ENCODE results near the gene TCL1B. TPM values are rescaled to one million over a fixed set of nuclear protein-coding genes. Genes with fewer than 3 reads are reported as not detected.
"Not testable (repeated sequence)": the region's sequence is repeated elsewhere in the genome, so short reads cannot be mapped to it uniquely, and the experiment has no call there.

The TCL1B gene
- total RNA-seq, 1 donor from 2014 or later, result 1.0 TPM

GRCh38 chr14:95712398-95712797, 26.2 kb downstream of the TCL1B start:
- Histone ChIP-seq H3K9me3 (ENCODE audit: control insufficient read depth in 3 of 3, low read length in 3 of 3) (peaks cover 0 to 4% (median 0%) of the 10 kb centered on the region in 3 donors), H3K27me3 (ENCODE audit: control insufficient read depth in 3 of 3, insufficient read depth in 3 of 3, low read length in 3 of 3) (peaks cover 0 to 13% (median 11%) of the 10 kb centered on the region in 3 donors), H3K27ac (ENCODE audit: low read depth, low read length) (no peak overlapping the region), H3K36me3 (ENCODE audit: control insufficient read depth in 3 of 3, insufficient read depth in 3 of 3, low read length in 3 of 3) (no peaks in the 10 kb centered on the region), H3K4me3 (ENCODE audit: low read length in 3 of 3) (no peak overlapping the region), H3K9ac (ENCODE audit: low read depth in 1 of 3, low read length in 3 of 3) (no peak overlapping the region), H3K4me1 (ENCODE audit: control insufficient read depth in 3 of 3, insufficient read depth in 3 of 3, low read length in 3 of 3) (no peaks in the 10 kb centered on the region)

DNA sequence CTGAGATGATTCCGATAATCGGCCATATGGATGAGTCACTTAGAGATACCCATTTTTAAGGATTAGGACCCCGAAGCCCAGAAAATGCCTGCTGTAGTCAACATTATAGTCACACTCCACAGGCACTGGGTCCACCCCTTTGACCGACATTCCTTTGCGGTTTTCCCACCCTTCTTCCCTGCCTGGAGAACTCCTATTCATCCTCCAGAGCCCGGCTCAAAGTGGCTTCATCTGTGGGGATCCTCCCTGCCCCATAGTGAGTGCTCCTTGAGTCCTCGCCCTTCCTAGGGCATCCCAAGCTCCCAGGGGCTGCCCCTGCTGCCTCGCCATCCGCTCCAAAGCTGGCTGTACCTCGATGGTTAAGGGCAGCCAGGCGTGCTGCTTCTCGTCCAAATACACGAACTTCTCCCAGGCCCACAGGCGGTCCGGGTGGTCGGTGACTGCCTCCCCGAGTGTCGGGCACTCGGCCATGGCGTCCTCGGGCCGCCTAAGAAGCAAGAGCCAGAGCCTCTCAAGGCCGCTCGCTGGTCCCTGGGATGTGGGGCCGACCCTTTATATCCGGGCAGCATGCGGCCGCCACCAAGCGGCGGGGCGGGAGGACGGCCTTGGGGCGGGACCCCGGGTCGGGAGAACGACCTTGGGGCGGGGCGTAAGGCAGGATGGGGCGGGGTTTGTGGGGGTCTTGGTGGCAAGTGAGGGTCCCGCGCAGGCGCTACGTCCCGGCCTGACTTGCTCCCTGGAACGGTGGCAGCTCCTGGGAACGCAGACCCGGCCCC, 27.6 kb downstream of the TCL1B start, which contains the start of gene TCL1A:
Gene TCL1A, minus strand, starts transcription at position 530 of the 776 bp plus-strand sequence. Its CDS starts 59 bp downstream, at position 471.
- Histone ChIP-seq H3K4me3 (ENCODE audit: low read length in 3 of 3) (no peak within 1 kb of the TSS), H3K36me3 (ENCODE audit: control insufficient read depth in 3 of 3, insufficient read depth in 3 of 3, low read length in 3 of 3) (no peaks in the 10 kb centered on the region), H3K27ac (ENCODE audit: low read depth, low read length) (no peak within 1 kb of the TSS), H3K9ac (ENCODE audit: low read depth in 1 of 3, low read length in 3 of 3) (no peak within 1 kb of the TSS), H3K9me3 (ENCODE audit: control insufficient read depth in 3 of 3, low read length in 3 of 3) (peaks cover 0 to 4% (median 0%) of the 10 kb centered on the region in 3 donors), H3K4me1 (ENCODE audit: control insufficient read depth in 3 of 3, insufficient read depth in 3 of 3, low read length in 3 of 3) (no peaks in the 10 kb centered on the region), H3K27me3 (ENCODE audit: control insufficient read depth in 3 of 3, insufficient read depth in 3 of 3, low read length in 3 of 3) (peaks cover 0 to 13% (median 11%) of the 10 kb centered on the region in 3 donors)

- peaks cover 0 to 4% (median 4%) of the 10 kb centered on the region in 3 donors for H3K27me3 ChIP-seq (ENCODE audit: control insufficient read depth in 3 of 3, insufficient read depth in 3 of 3, low read length in 3 of 3)
Observed at GRCh38 chr14:95722525-95723190, 36.4 kb downstream of the TCL1B start.

GRCh38 chr14:95725685-95726336, 39.6 kb downstream of the TCL1B start:
- Histone ChIP-seq H3K36me3 (ENCODE audit: control insufficient read depth in 3 of 3, insufficient read depth in 3 of 3, low read length in 3 of 3) (no peaks in the 10 kb centered on the region), H3K9ac (ENCODE audit: low read depth in 1 of 3, low read length in 3 of 3) (no peak overlapping the region), H3K9me3 (ENCODE audit: control insufficient read depth in 3 of 3, low read length in 3 of 3) (peaks cover 3 to 13% (median 5%) of the 10 kb centered on the region in 3 donors), H3K27me3 (ENCODE audit: control insufficient read depth in 3 of 3, insufficient read depth in 3 of 3, low read length in 3 of 3) (peaks cover 0 to 9% (median 6%) of the 10 kb centered on the region in 3 donors), H3K4me3 (ENCODE audit: low read length in 3 of 3) (no peak overlapping the region), H3K4me1 (ENCODE audit: control insufficient read depth in 3 of 3, insufficient read depth in 3 of 3, low read length in 3 of 3) (no peaks in the 10 kb centered on the region), H3K27ac (ENCODE audit: low read depth, low read length) (no peak overlapping the region)

More at GRCh38 chr14:95722525-95723190, 36.4 kb downstream of the TCL1B start:
- H3K9me3 ChIP-seq (ENCODE audit: control insufficient read depth in 3 of 3, low read length in 3 of 3), result peaks cover 3 to 13% (median 5%) of the 10 kb centered on the region in 3 donors
- no peak overlapping the region for H3K4me3 ChIP-seq (ENCODE audit: low read length in 3 of 3)
- H3K9ac ChIP-seq (ENCODE audit: low read depth in 1 of 3, low read length in 3 of 3), result no peak overlapping the region
- no peaks in the 10 kb centered on the region for H3K36me3 ChIP-seq (ENCODE audit: control insufficient read depth in 3 of 3, insufficient read depth in 3 of 3, low read length in 3 of 3)
- H3K4me1 ChIP-seq (ENCODE audit: control insufficient read depth in 3 of 3, insufficient read depth in 3 of 3, low read length in 3 of 3), result no peaks in the 10 kb centered on the region
- no peak overlapping the region for H3K27ac ChIP-seq (ENCODE audit: low read depth, low read length)

GRCh38 chr14:95727056-95727700, 41.0 kb downstream of the TCL1B start:
- Histone ChIP-seq H3K4me3 (ENCODE audit: low read length in 3 of 3) (no peak overlapping the region), H3K27me3 (ENCODE audit: control insufficient read depth in 3 of 3, insufficient read depth in 3 of 3, low read length in 3 of 3) (peaks cover 0 to 9% (median 6%) of the 10 kb centered on the region in 3 donors)

DNA sequence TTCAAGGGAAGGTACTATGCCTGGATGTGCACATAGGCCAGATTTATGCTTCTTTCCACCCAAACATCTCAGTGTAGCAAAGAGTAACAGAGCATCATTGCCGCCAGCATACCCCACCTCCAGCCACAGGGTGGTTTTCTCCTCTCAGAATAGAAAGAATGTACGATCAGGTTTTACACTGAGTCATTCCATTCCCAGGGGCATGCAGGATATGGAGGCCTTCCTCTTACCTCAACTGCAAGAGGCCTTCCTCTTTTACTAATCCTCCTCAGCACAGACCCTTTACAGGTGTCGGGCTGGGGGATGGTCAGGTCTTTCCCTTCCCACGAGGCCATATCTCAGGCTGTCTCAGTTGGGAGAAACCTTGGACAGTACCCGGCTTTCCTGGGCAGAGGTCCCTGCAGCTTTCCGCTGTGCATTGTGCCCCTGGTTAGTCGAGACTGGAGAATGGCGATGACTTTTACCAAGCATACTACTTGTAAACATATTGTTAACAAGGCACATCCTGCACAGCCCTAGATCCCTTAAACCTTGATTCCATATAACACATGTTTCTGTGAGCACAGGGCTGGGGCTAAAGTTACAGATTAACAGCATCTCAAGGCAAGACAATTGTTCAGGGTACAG, 43.3 kb downstream of the TCL1B start:
- not testable (repeated sequence) for H3K27ac ChIP-seq (ENCODE audit: low read depth, low read length); H3K36me3 ChIP-seq (ENCODE audit: control insufficient read depth in 3 of 3, insufficient read depth in 3 of 3, low read length in 3 of 3); H3K4me3 ChIP-seq (ENCODE audit: low read length in 3 of 3); H3K9ac ChIP-seq (ENCODE audit: low read depth in 1 of 3, low read length in 3 of 3); H3K9me3 ChIP-seq (ENCODE audit: control insufficient read depth in 3 of 3, low read length in 3 of 3); H3K27me3 ChIP-seq (ENCODE audit: control insufficient read depth in 3 of 3, insufficient read depth in 3 of 3, low read length in 3 of 3); H3K4me1 ChIP-seq (ENCODE audit: control insufficient read depth in 3 of 3, insufficient read depth in 3 of 3, low read length in 3 of 3)

More at GRCh38 chr14:95727056-95727700, 41.0 kb downstream of the TCL1B start:
- Histone ChIP-seq H3K27ac (ENCODE audit: low read depth, low read length) (no peak overlapping the region), H3K4me1 (ENCODE audit: control insufficient read depth in 3 of 3, insufficient read depth in 3 of 3, low read length in 3 of 3) (no peaks in the 10 kb centered on the region), H3K36me3 (ENCODE audit: control insufficient read depth in 3 of 3, insufficient read depth in 3 of 3, low read length in 3 of 3) (no peaks in the 10 kb centered on the region), H3K9ac (ENCODE audit: low read depth in 1 of 3, low read length in 3 of 3) (no peak overlapping the region), H3K9me3 (ENCODE audit: control insufficient read depth in 3 of 3, low read length in 3 of 3) (peaks cover 2 to 13% (median 3%) of the 10 kb centered on the region in 3 donors)

- Histone ChIP-seq H3K4me1 (ENCODE audit: control insufficient read depth in 3 of 3, insufficient read depth in 3 of 3, low read length in 3 of 3) (no peaks in the 10 kb centered on the region), H3K9me3 (ENCODE audit: control insufficient read depth in 3 of 3, low read length in 3 of 3) (no peaks in the 10 kb centered on the region), H3K9ac (ENCODE audit: low read depth in 1 of 3, low read length in 3 of 3) (no peak overlapping the region), H3K27me3 (ENCODE audit: control insufficient read depth in 3 of 3, insufficient read depth in 3 of 3, low read length in 3 of 3) (peaks cover 0 to 9% (median 7%) of the 10 kb centered on the region in 3 donors), H3K36me3 (ENCODE audit: control insufficient read depth in 3 of 3, insufficient read depth in 3 of 3, low read length in 3 of 3) (no peaks in the 10 kb centered on the region), H3K4me3 (ENCODE audit: low read length in 3 of 3) (no peak overlapping the region), H3K27ac (ENCODE audit: low read depth, low read length) (no peak overlapping the region)
Observed at GRCh38 chr14:95730126-95730525, 43.9 kb downstream of the TCL1B start.

DNA sequence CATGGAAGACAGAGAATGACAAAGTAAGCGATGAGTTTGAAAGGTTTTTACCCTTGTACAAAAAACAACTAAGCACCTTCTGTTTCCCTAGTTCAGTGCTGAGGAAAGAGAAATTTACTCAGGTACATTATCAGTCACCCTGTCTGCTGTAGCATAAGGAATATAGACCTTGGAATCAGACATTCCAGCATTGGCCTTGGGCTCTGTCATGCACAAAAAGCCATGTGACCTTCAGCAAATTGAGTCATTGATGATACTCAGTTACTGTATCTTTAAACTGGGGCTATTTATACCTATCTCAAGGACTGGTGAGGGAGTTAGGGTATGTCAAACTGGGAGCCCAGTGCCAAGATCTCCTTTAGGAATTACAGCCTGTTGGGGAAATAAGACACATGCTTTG, 47.0 kb downstream of the TCL1B start:
- no peaks in the 10 kb centered on the region for H3K9me3 ChIP-seq (ENCODE audit: control insufficient read depth in 3 of 3, low read length in 3 of 3)
- H3K27ac ChIP-seq (ENCODE audit: low read depth, low read length), result no peak overlapping the region
- H3K27me3 ChIP-seq (ENCODE audit: control insufficient read depth in 3 of 3, insufficient read depth in 3 of 3, low read length in 3 of 3), result peaks cover 0 to 4% (median 2%) of the 10 kb centered on the region in 3 donors
- no peaks in the 10 kb centered on the region for H3K36me3 ChIP-seq (ENCODE audit: control insufficient read depth in 3 of 3, insufficient read depth in 3 of 3, low read length in 3 of 3)
- no peak overlapping the region for H3K9ac ChIP-seq (ENCODE audit: low read depth in 1 of 3, low read length in 3 of 3)
- no peaks in the 10 kb centered on the region for H3K4me1 ChIP-seq (ENCODE audit: control insufficient read depth in 3 of 3, insufficient read depth in 3 of 3, low read length in 3 of 3)
- H3K4me3 ChIP-seq (ENCODE audit: low read length in 3 of 3), result no peak overlapping the region

DNA sequence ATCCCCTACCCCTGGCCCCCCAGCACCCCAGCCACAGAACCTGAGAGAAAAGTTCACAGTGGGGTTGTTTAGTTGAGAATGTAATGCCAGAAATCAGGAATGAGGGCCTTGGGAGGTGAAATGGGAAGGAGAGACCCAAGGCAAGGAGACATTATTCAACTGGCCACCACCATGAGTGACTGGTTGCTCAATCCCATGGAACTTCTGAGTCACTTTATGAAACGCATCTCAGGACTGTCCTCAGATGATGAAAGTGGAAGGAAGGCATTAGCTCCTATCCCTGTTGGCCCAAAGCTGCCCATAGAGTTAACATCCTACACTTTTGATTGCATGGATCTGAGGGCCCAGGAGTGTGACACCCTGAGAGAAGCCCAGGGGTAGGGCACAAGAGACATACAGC, 53.1 kb downstream of the TCL1B start:
- no peaks in the 10 kb centered on the region for H3K36me3 ChIP-seq (ENCODE audit: control insufficient read depth in 3 of 3, insufficient read depth in 3 of 3, low read length in 3 of 3)
- H3K27me3 ChIP-seq (ENCODE audit: control insufficient read depth in 3 of 3, insufficient read depth in 3 of 3, low read length in 3 of 3), result no peaks in the 10 kb centered on the region
- no peaks in the 10 kb centered on the region for H3K9me3 ChIP-seq (ENCODE audit: control insufficient read depth in 3 of 3, low read length in 3 of 3)
- no peaks in the 10 kb centered on the region for H3K4me1 ChIP-seq (ENCODE audit: control insufficient read depth in 3 of 3, insufficient read depth in 3 of 3, low read length in 3 of 3)
- no peak overlapping the region for H3K4me3 ChIP-seq (ENCODE audit: low read length in 3 of 3)
- H3K9ac ChIP-seq (ENCODE audit: low read depth in 1 of 3, low read length in 3 of 3), result no peak overlapping the region
- no peak overlapping the region for H3K27ac ChIP-seq (ENCODE audit: low read depth, low read length)

Measured in skeletal muscle tissue (tissue), 4 donors.